Brain pericyte (primary cell): Measurements from ENCODE around the gene HADHA.
"Not testable (repeated sequence)": the region's sequence is repeated elsewhere in the genome, so short reads cannot be mapped to it uniquely, and the experiment has no call there.

Source experiments
- DNase-seq: peaks from one replicate; pipeline ENCODE4 v3.0.0-alpha.2; 2012; ENCODE audit warnings: low read depth, low spot score

HADHA gene

DNA sequence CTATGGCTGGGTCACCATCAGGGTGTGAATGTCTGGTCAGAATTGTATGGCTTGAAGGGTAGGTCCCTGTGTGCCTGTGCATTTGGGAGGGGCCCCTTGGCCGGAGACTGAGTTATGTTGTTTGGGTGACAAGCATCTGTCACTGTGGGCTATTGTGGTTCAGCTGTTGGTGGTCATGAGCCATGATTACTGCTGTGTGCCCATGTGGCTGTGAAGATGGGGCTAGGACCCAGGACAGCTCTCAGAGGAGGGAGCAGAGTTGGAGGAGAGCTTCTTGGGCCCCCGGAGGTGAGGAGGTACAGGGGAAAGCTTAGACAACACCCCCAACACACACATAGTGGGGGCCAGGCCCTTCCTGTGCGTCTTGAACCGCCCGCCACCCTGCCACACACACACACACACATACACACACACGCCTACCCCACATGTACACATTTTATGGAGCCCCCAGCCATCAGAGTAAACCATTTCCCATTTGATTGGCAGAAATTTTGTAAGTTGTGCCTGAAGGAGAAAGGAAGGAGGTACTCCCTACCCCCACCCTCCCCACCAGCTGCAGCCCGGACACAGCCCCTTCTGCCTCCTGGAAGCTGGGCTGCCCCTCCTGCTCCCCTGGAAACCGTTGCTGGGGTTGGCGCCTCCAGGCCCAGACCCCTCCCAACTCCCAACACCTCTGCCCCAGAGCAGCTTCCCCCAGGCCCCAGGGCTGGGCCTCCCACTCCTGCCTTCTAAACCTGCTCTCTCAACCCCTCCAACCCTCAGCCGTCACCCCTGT, 69.6 kb downstream of the HADHA start:
- no peak for DNase-seq

DNA sequence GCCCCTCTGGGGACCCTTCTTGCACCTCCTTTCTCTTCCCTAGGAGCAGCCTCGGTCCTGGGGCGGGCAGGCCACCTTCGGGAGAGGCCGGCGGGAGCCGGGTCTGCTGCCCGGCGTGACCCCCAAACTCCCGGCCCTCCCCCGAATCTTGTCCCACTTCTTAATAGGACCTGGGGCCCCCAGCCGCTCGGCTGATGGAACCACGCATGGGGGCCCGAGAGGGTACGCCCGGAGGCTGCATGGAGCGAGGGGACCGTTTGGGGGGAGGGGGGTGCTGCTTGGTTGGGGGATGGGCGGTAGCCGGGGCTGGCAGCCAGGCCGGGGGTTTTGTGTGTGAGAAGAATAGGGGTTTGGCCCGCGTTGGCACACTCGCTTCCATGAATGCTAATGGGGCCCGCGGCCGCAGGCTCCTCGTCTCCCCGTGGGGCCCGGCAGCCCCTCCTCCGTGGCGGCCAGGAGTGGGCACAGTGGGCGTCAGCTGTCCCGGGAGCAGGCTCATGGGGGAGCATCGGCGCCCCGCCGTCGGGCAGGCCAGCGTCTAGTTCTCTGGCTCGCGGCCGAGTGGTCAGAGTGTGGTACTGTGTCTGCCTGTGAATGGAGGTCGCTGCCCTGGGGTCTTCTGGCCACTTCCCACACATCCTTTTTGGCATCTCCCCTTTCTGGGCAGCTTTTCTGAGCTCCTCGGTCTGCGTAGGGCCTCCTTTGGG, 70.5 kb downstream of the HADHA start:
- DNase-seq: no peak

GRCh38 chr2:26172871-26173775, 71.3 kb downstream of the HADHA start, which contains the start of gene GAREM2:
GAREM2 (plus strand) TSS chr2:26173088; CDS start chr2:26173221, 133 bp downstream.
- no peak for DNase-seq

- no peak for DNase-seq
Observed at GRCh38 chr2:26172189-26172870, 72.1 kb downstream of the HADHA start.

DNA sequence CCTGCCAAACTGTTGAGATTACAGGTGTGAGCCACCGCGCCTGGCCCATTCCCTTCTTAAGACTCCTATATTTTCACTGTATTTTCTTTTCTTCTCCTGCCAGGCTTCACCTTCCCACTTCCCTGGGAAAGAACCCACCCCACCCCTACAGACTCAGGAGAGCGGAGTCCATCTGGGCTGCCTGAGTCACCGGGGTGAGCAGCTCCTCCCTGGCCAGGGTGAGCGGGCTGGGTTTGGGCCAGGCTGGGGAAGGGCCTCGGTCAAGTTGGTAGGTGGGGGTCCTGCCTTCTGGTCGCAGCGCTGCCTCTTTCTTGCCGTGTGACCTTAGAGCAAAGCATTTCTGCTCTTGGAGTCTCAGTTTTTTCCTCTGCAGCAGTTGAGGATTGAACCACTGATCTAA, 73.6 kb downstream of the HADHA start:
- no peak for DNase-seq

DNA sequence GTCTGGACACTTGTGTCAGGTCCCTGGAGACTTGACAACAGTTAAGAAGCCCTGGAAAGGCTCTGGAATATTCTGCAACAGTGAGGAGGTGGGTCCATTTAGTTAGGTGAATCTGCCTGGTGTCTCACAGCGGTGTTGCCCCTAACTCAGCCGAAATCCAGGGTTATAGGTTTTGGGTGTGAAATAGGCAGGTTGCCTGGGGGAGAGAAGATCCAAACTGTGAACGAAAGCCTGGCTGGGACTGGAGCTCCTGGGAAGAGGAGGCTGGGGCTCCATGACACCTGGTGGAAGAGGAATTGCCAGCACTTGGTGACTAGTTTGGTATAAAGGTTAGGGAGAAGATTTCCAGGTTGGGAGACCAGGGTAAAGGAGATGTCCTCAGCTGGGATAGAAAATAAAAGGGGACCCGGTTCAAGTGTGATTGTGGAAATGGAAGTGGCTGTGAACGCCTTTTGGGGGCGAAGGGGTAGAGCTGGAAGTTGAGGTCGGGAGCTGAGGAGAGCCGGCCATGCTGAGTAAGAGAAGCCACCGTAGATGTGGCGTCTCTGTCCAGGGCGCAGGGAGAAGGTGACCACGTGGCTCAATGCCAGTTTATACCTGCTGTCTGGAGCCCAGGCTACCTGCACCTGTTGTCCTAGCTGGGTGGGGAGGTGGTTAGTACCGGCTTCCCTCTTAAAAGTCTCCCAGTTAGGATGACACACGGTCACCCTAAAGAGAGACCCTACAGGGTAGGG, 74.6 kb downstream of the HADHA start:
- DNase-seq: no peak

GRCh38 chr2:26169226-26169625, 75.2 kb downstream of the HADHA start:
- DNase-seq: no peak

DNA sequence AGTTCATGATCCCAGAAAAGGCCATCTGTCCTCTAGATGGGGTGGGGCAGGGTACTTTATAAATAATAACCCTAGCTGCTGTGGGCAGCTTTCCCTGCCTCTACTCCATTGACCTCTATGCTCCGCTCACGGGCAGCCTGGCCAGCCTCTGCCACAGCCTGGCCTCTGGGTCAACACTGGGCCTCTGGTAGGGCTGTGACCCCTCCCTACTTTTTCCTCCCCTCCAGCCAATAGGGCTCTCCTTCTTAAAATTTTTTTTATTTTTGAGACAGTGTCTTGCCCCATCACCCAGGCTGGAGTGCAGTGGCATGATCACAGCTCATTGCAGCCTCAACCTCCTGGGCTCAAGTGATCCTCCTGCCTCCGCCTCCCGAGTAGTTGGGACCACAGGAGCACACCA, 75.6 kb downstream of the HADHA start:
- no peak for DNase-seq

GRCh38 chr2:26166541-26166940, 77.9 kb downstream of the HADHA start:
- DNase-seq: not testable (repeated sequence)

DNA sequence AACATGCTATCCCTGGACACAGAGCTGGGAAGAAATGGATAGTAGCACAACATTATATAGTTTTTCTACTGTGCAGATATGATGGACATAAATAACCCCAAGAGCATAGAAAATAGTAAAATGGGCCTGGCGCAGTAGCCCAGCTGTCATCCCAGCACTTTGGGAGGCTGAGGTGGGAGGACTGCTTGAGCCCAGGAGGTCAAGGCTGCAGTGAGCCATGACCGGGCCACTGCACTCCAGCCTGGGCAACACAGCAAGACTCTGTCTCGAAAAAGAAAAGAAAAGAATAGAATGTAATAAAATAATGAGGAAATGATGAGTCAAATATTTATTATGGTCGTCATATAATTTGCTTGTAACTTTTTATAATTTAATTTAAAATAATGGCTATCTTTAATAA, 79.0 kb downstream of the HADHA start:
- DNase-seq: no peak

DNA sequence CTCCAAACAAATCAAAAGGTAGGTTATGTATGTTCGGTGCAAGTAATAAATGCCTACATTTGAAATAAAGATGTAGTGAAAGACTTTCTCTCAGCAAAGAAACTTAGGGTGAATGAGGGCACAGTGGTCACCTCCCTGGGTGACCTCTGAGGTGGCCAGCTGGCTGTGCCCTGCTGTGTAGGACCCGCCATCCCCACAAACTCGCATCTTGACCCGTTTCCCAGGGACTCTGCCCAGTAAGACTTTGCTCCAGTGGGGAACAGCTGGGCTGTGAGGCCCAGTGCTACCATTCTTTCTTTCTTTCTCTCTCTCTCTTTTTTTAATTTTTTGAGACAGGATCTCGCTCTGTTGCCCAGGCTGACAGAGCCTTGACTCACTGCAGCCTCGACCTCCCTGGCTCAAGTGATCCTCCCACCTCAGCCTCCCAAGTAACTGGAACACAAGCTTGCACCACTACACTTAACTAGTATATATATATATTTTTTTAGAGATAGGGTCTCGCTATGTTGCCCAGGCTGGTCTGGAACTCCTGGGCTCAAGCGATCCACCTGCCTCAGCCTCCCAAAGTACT, 79.7 kb downstream of the HADHA start:
- no peak for DNase-seq

DNA sequence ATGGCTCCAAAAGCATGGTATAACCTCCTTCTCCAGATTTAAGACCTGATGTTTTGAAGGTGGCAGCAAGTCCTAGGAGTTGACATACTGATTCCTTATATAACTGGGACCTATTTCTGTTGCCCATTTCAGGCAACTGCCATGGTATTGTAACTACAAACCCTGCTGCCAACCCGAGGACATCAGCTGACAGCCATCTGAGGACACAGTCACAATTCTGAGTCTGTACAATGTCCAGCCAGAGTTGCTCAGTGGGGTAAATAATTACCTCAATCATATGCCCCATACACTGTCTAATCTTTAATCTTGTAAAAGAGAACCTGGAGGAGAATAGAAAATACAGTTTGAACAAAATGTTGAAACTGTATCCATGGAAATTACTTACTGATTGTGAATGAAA, 80.2 kb downstream of the HADHA start:
- no peak for DNase-seq

DNA sequence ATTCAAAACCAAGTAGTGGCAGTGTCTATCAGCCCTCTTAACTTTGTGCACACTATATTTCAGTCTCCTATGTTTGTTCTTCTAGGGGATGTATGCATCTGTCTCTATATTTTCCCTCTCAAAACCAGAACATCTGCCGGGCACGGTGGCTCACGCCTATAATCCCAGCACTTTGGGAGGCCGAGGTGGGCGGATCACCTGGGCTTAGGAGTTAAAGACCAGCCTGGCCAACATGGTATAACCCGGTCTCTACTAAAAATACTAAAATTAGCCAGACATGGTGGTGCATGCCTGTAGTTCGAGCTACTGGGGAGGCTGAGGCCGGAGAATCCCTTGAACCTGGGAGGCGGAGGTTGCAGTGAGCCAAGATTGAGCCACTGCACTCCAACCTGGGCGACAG, 81.5 kb downstream of the HADHA start:
- DNase-seq: no peak

GRCh38 chr2:26161926-26162325, 82.5 kb downstream of the HADHA start:
- DNase-seq: no peak

- no peak for DNase-seq
Observed at GRCh38 chr2:26157580-26157979, 86.9 kb downstream of the HADHA start.

DNA sequence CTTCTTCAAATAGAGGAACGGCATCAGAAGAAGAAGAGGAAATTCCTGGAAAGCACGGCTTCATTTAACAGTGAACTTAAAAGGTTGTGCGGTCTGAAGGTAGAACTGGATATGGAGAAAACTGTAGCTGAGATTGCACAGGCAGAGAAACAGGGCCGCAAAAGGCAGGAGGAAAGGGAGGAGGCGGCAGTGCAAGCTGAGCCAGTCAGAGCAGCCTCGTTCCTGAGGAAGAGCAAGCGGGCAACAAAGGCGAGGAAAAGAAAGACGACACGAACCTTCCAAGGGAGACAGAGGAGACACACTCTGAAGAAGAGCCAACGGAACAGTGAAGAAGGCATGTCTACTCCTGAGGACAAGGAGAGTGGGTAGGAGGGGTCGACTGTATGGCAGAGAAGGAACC, 94.2 kb downstream of the HADHA start:
- DNase-seq: no peak

- no peak for DNase-seq
Observed at GRCh38 chr2:26148501-26148900, 95.9 kb downstream of the HADHA start.

GRCh38 chr2:26144953-26145680, 99.3 kb downstream of the HADHA start:
- no peak for DNase-seq

- DNase-seq: no peak
Observed at GRCh38 chr2:26144031-26144430, 100.4 kb downstream of the HADHA start.
